Mesenteric fat pad (tissue), 1 donor: ENCODE results near the gene HOXA11. TPM values are rescaled to one million over a fixed set of nuclear protein-coding genes. Genes with fewer than 3 reads are reported as not detected.

ENCODE experiments used
- DNase-seq: peaks from one replicate; pipeline ENCODE4 v3.0.0-alpha.2; 2020; ENCODE audit warnings: low spot score
- long read RNA-seq: library from polyadenylated mRNA; unstranded; transcript quantifications from one replicate; pipeline ENCODE4 v2.0.0, GENCODE V29; 2020
- total RNA-seq: library from RNA; stranded (reverse); fragmentation: NEBNext Ultra II Directional; extraction: Animal tissue kit (Norgen Biotek cat#: 25700); gene quantifications from one replicate; pipeline ENCODE4 v1.2.1, GENCODE V29; 2021
- donor health status: DM: yes; HTN: yes; CAD: no.

Gene HOXA11
- 6.1 TPM for total RNA-seq
- long read RNA-seq, partial matches to known transcripts: 0 of 3 reads
- long read RNA-seq, other reads (novel, unspliced or antisense): 0 of 3 reads

- peak; percentile 83 for DNase-seq
Measured at GRCh38 chr7:27185013-27185853, at the start of gene HOXA11. HOXA11 (minus strand) TSS chr7:27185232; CDS start chr7:27185144, 88 bp downstream.

GRCh38 chr7:27229448-27229847 is 44.4 kb upstream of the HOXA11 start:
- DNase-seq: no peak

- no peak for DNase-seq
Measured at GRCh38 chr7:27224983-27225934, 40.2 kb upstream of the HOXA11 start.

GRCh38 chr7:27223941-27224575 is 39.0 kb upstream of the HOXA11 start:
- no peak for DNase-seq

GRCh38 chr7:27221201-27221797 is 36.3 kb upstream of the HOXA11 start:
- no peak for DNase-seq

- DNase-seq: no peak
Measured at GRCh38 chr7:27220440-27220955, 35.5 kb upstream of the HOXA11 start.

GRCh38 chr7:27219821-27220220 is 34.8 kb upstream of the HOXA11 start:
- DNase-seq: no peak

- no peak for DNase-seq
Measured at GRCh38 chr7:27217951-27218350, 32.9 kb upstream of the HOXA11 start.

GRCh38 chr7:27215356-27215755 is 30.3 kb upstream of the HOXA11 start:
- no peak for DNase-seq

GRCh38 chr7:27214239-27214950 is 29.4 kb upstream of the HOXA11 start:
- no peak for DNase-seq

- DNase-seq: no peak
Measured at GRCh38 chr7:27213433-27214238, 28.6 kb upstream of the HOXA11 start.

- DNase-seq: no peak
Measured at GRCh38 chr7:27212497-27213432, 27.7 kb upstream of the HOXA11 start.

GRCh38 chr7:27211764-27212204 is 26.8 kb upstream of the HOXA11 start:
- no peak for DNase-seq

GRCh38 chr7:27211084-27211446 is 26.0 kb upstream of the HOXA11 start:
- no peak for DNase-seq

- no peak for DNase-seq
Measured at GRCh38 chr7:27210441-27211083, 25.5 kb upstream of the HOXA11 start.

- DNase-seq: no peak
Measured at GRCh38 chr7:27209933-27210440, 25.0 kb upstream of the HOXA11 start.

- no peak for DNase-seq
Measured at GRCh38 chr7:27208998-27209397, 24.0 kb upstream of the HOXA11 start.
